GM19193 (cell line): ENCODE results near the gene ATG9A.
A peak's percentile ranks its signal among the peaks of the same experiment; 100 is the strongest.

ENCODE experiments used
- POLR2A ChIP-seq: IDR thresholded peaks from 4 replicates; pipeline ENCODE4 v1.6.1; 2011; ENCODE audit not compliant: insufficient read depth, insufficient read length; ENCODE audit errors: extremely low read depth

The ATG9A gene, protein sequence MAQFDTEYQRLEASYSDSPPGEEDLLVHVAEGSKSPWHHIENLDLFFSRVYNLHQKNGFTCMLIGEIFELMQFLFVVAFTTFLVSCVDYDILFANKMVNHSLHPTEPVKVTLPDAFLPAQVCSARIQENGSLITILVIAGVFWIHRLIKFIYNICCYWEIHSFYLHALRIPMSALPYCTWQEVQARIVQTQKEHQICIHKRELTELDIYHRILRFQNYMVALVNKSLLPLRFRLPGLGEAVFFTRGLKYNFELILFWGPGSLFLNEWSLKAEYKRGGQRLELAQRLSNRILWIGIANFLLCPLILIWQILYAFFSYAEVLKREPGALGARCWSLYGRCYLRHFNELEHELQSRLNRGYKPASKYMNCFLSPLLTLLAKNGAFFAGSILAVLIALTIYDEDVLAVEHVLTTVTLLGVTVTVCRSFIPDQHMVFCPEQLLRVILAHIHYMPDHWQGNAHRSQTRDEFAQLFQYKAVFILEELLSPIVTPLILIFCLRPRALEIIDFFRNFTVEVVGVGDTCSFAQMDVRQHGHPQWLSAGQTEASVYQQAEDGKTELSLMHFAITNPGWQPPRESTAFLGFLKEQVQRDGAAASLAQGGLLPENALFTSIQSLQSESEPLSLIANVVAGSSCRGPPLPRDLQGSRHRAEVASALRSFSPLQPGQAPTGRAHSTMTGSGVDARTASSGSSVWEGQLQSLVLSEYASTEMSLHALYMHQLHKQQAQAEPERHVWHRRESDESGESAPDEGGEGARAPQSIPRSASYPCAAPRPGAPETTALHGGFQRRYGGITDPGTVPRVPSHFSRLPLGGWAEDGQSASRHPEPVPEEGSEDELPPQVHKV

DNA sequence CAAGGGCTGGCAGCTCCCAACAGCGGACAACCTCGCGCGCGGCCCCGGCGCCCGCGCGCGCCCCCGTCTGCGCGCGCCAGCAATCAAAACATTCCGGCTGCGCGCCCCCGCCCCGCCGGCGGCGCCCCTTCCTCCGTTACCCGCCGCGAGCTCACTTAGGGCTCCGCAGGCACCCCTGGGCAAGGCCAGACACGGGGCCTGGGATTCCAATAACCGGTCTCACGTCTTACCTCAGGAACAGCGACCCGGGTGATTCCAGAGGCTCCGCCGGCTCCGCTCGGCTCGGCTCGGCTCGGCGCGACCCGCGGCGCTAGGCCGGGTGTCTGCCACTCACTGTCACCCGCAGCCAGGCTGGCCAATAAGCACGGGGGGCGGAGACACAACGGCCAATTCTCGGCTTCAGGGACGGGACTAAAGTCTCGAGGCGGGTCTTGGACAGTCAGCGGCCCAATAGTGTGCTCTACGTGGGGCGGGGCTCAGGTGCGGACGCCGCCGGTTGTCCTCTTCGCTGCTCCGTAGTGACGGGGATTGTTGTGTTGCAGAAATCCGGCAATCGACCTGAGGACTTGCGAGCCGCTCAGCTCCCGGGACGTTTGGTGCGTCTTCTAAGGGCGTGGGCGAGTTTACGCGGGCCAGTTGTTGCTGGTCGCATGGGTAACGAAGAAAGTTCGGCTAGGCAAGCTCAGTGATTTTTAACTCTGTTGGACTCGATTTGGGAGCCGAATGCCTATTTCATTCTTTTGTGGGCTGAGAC lies at the start of gene ATG9A, which contains the start of gene ANKZF1:
Gene ATG9A (minus strand): TSS at position 332 of the 754 bp plus-strand sequence. CDS start 1,612 bp downstream, outside the sequence.
Gene ANKZF1 (plus strand): TSS at position 502 of the 754 bp plus-strand sequence. CDS start 452 bp downstream, outside the sequence.
- peak; percentile 88 for TF ChIP-seq POLR2A

DNA sequence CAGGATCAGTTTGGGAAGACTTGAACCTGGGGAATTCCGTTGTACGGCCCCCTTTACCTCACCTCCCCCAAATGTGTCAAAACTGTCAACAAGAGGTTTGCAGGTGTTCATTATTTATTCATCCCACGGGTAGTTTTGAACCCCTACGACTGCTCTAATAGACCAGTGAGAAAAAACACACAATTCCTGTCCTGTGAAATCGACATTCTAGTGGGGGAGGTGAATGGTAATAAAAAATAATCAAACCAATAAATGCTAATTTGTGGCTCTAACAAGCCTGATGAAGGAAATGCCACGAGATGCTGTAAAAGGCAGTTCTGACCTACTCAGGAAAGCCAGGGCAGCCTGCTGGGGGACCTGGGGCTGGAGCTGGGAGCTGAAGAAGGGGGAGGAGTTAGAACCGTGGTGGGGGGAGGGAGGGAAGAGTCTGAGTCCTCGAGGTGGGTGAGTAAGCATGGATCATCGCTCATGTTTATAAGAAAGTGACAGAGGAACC lies 49.3 kb upstream of the ATG9A start:
- TF ChIP-seq POLR2A, result no peak

DNA sequence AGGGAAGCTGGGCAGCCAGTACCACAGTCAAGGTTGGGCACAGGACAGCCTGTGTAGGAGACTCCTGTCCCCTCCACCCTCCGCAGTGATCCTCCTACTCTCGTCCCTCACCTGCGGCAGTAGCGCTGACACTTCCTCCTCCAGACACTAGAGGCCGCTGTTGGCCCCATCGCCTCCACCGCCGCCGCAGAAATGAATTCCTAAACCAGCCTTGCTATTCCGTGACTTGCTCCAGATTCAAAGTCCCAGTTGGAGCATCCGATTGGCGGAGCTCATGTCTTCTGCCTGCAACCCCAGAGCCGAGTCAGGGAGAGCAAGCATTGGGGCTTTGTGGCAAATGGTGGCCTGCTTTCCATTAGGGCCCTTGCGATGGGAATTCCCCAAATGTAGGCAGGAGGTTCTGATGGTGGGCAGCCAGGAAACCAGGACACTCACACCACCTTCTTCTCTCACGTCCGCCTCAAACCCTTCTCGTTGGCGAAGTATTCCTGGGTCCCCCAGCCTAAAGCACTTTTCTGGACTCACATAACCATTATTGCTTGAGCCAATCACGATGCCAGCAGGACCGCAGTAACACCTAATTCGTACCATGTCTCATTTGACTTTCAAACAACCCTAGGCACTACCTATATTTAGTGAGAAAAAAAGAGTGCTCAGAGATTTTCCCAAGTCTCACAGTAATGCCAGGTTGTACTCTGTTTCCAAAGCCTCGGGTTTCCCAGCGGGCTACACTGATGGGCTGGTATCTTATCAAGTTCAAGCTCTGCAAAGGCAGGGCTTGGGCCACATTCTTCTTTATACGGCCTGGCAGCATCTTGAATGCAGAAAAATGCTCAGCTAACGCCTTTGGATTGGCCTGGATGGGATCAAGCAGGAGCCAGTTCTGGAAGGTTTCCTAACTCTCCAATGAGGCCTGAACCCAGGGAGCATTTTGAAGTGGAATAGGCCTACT lies 48.5 kb upstream of the ATG9A start:
- TF ChIP-seq POLR2A, result no peak

DNA sequence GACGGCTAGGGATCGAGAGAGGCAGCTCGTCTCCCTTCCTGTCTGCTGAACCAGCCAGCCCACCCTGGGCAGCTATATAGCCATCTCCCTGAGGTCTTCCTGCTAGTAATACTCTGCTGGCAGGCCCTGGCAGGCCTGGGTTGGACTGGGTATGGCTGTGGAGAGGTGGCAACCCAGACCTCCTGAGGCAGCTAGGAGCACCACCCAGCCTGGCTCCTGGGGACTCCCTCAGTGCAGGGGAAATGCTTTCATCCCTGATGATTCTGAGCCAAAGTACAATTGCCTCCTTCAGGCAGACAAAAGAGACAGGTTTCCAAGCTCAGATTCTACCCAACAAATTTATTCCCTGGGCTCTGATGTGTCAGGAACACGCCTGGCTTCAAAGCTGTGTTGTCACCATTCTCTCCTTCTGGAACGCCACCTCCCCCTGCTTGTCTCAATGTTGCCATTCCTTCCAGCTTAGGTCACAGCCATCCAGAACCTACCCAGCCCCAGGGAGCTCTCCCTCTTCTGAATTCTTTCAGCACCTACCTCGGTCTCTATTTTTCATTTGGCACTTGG lies 45.0 kb upstream of the ATG9A start:
- no peak for TF ChIP-seq POLR2A

DNA sequence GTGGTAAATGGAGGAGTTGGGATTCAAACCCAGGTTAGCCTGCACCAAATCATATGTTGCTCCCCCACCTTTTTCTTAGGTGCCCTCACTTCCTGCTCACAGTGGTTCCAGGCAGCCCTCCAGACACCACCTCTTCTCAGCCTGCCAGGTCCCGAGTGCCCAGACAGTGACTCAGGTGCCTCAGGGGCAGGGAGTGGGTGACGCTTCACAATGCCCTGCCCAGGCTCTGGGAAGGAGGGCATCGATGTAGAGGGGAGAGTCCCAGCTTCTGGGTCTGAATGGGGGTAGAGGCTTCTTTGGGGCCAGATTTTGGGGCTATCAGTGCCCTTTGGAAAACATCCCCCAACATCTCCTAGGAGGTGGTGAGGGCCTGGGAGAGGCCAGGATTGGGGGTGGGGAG lies 44.5 kb upstream of the ATG9A start:
- no peak for TF ChIP-seq POLR2A

DNA sequence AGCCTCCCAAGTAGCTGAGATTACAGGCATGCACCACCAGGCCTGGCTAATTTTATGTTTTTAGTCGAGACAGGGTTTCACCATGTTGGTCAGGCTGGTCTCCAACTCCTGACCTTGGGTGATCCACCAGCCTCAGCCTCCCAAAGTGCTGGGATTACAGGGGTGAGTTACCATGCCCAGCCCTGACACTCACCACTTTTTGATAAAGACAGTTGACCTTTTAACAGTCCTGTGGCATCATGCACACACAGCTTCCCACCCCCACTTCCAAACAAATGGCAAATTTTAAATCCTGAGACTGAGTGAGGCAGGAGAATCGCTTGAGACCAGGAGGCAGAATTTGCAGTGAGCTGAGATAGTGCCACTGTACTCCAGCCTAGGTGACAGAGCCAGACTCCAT lies 43.6 kb upstream of the ATG9A start:
- TF ChIP-seq POLR2A, result no peak

DNA sequence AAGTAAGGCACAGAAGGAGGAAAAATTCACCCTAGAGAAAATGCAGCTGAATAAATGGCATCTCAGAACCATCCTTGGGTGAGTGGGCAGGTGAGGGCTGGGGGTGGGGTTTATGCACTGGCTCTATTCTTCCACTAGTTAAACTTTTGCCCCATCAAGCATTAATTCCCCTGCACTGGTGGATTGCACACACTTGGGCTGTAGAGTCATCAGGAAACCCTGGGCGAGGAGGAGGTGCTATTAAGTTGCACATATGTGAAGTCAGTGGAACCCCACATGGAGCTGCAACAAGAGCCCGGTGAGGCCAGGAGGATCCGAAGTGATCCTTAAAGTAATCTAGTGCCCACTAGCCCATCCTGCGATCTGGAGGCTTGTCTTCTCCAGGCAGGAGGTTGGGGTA lies 42.9 kb upstream of the ATG9A start:
- TF ChIP-seq POLR2A, result no peak

DNA sequence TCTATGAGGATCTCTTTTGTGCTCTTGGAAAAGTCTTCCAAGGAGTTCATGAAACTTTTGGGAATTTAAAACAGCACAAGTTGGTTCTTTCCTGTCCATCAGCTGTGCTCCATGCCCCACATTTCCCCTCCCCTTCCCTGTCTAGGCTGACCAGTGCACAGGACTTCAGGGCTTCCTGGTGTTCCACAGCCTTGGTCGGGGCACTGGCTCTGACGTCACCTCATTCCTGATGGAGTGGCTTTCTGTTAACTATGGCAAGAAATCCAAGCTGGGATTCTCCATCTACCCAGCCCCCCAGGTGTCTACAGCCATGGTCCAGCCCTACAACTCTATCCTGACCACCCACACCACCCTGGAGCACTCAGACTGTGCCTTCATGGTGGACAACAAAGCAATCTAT lies 41.6 kb upstream of the ATG9A start:
- no peak for TF ChIP-seq POLR2A

DNA sequence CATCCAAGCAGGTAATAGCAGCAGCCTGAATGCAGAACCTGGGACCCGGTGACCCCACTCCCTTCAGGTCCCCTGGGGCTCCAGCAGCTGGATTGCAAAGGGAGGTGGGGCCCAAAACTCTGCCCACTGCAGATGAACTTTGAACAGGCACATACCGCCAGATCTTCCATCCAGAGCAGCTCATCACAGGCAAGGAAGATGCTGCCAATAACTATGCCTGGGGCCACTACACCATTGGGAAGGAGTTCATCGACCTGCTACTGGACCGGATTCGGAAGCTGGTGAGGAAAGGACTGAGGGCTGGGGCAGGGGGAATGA lies 40.6 kb upstream of the ATG9A start:
- TF ChIP-seq POLR2A, result no peak

DNA sequence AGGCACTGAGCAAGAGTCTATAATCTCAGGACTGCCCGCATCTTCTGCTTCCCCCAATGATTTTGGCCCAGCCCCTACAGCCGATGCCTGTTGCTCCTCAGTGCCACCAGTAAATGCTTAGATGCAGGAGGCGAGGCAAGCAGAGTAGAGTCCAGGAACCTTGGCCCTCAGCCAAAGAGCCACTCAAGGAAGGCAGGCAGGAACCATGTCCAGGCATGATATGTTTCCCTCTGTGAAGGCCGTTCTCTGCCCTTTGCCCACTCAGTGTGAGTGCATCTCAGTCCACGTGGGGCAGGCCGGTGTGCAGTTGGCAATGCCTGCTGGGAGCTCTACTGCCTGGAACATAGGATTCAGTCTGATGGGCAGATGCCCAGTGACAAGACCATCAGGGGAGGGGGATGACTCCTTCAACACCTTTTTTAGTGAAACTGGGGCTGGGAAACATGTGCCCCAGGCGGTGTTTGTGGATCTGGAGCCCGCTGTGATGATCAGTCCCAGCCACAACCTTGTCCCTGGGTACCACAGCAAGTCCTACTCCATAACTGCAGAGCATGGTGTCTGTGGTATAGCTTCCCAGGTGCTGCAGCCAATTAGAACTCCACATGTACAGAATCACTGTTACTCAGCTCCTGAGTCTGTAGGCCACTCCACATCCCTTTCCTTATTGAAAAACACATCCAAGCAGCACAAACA lies 40.1 kb upstream of the ATG9A start:
- no peak for TF ChIP-seq POLR2A

DNA sequence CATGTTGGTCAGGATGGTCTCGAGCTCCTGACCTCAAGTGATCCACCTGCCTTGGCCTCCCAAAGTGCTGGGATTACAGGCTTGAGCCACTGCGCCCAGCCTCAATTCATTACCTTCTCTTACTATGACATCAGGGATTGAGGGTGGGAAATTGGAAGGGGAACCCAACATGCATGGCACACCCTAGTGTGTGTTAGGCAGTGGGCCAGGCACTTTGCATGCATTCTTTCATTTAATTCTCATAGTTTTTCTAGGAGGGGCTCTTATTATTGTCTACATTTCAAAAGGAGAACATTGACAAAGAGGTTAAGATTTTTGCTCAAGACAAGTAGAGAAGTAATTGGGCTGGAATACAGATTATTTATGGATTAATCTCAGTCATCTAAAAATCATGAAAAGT lies 38.9 kb upstream of the ATG9A start:
- TF ChIP-seq POLR2A, result no peak

DNA sequence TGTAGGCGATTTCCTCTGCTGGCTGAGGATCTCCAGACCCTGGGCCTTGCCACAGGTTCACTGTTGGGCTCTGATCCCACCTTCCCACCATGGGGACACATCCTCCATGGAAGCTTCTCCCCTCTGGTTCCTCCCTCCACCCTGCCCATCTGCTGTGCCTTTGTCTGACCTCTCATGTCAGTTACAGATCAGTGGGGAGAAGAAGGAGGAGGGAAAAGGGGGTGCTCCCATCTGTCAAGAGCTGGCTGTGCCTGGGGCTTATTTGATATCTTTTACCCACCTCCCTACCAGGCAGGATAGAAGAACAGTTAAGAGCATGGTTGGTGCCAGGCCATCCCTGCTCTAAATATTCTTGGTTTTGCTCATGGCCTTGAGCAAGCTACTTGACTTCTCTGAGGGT lies 37.5 kb upstream of the ATG9A start:
- no peak for TF ChIP-seq POLR2A

DNA sequence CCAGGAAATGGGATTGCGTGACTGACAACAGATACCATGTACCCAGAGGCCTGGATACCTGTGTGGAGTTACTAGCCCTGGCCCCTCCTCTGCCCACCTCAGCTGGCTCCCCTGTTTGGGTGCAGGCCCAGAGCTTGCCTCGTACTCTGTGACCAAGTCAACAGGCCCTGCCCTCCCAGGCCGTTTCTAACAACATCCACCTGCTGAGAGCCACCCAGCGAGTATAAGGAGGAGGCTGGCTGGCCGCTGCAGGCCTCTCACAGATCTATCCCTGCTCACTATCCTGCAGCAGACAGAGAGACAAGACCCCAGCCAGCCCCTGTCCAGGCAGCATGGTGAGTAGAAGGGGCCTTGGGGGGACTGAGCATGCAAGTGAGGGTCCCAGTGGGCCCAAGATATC lies 36.8 kb upstream of the ATG9A start:
- no peak for TF ChIP-seq POLR2A
